Stimulated activated naive CD8-positive, alpha-beta T cell treated with anti-CD3 and anti-CD28 coated beads, Interleukin-15, amount 100 ng/mL, for 72 hours (primary cell): ENCODE data around the gene LDB2.
A peak's percentile ranks its signal among the peaks of the same experiment; 100 is the strongest.

Experiments
- ATAC-seq: fragments of 150-1000 bp; cut with Tn5 transposase; 2 replicates; pipeline ENCODE4 v1.10.0; 2021; ENCODE audit warnings: mild to moderate bottlenecking, moderate library complexity
- DNase-seq, 2 donors: peaks; one replicate each; pipeline ENCODE4 v3.0.0; 2021 to 2022
- H3K27ac Mint-ChIP-seq, 2 donors: one replicate each; pipeline ENCODE4 v1.8.0; 2022; ENCODE audit warnings: mild to moderate bottlenecking in 2 of 2, mixed read lengths in 2 of 2, moderate library complexity in 2 of 2
- H3K27me3 Mint-ChIP-seq: one replicate; pipeline ENCODE4 v1.8.0; 2022; ENCODE audit warnings: mixed read lengths
- H3K4me1 Mint-ChIP-seq: one replicate; pipeline ENCODE4 v1.8.0; 2022; ENCODE audit warnings: mild to moderate bottlenecking, mixed read lengths
- H3K4me3 Mint-ChIP-seq, 2 donors: one replicate each; pipeline ENCODE4 v1.8.0; 2022; ENCODE audit warnings: mild to moderate bottlenecking in 2 of 2, mixed read lengths in 2 of 2, moderate library complexity in 1 of 2
- H3K9me3 Mint-ChIP-seq, 2 donors: one replicate each; pipeline ENCODE4 v1.8.0; 2022; ENCODE audit warnings: mixed read lengths in 2 of 2

Gene LDB2

DNA sequence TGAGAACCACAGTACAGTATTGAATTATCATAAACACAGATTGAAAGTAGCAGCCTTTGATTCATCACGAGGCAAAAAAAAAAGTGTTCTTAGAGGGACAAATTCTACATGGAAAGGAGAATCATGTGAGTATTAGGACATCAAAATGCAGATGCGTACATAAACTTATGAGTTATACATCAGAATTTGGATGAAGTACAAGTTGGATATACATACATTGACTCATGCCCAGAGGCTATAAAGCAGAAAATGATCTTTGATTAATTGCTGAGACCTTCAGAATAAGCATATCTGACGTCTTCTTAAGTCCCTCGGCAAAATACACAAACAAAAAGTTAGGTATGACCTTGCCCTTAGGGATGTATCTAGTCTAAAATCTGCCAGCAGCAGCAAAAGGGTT, 206.4 kb downstream of the LDB2 start:
- DNase-seq: no peak
- H3K4me1 Mint-ChIP-seq: no peaks in the 10 kb centered on the region
- no peak overlapping the region for H3K4me3 Mint-ChIP-seq
- H3K9me3 Mint-ChIP-seq: no peaks in the 10 kb centered on the region
- no peaks in the 10 kb centered on the region for H3K27me3 Mint-ChIP-seq
- H3K27ac Mint-ChIP-seq: no peak overlapping the region
- no peak for ATAC-seq

- Mint-ChIP-seq H3K9me3 (no peaks in the 10 kb centered on the region), H3K4me1 (no peaks in the 10 kb centered on the region), H3K27me3 (no peaks in the 10 kb centered on the region), H3K4me3 (no peak overlapping the region), H3K27ac (peak overlapping the region in 1 of 2 donors; percentile 2)
- no peak for ATAC-seq
- DNase-seq: no peak
These were observed 207.0 kb downstream of the LDB2 start for GRCh38 chr4:16691450-16691849.

GRCh38 chr4:16687845-16688244, 210.6 kb downstream of the LDB2 start:
- no peaks in the 10 kb centered on the region for H3K9me3 Mint-ChIP-seq
- no peak overlapping the region for H3K4me3 Mint-ChIP-seq
- H3K27ac Mint-ChIP-seq: no peak overlapping the region
- no peaks in the 10 kb centered on the region for H3K27me3 Mint-ChIP-seq
- ATAC-seq (no peak), DNase-seq (no peak)
- H3K4me1 Mint-ChIP-seq: no peaks in the 10 kb centered on the region

GRCh38 chr4:16687011-16687410, 211.4 kb downstream of the LDB2 start:
- H3K9me3 Mint-ChIP-seq: no peaks in the 10 kb centered on the region

DNA sequence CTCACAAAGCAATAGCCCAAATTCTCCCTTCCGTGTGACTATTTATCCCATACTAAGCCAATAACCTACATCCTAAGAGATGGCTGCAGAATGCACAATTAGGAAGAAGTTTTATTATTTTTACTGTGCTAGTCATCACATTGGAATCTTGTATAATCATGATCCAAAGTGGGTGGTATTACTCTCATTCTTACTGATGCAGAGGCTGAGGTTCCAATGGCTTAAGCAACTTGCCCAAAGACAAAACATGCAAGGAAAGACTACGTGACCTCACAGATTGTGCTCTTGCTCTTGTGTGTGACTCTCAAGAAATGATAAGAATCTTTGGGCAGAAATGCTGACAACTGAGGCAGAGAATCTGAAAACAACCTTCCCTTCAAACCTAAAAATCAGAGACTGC, 212.2 kb downstream of the LDB2 start:
- Mint-ChIP-seq H3K9me3 (no peaks in the 10 kb centered on the region), H3K4me3 (no peak overlapping the region)

More at GRCh38 chr4:16687011-16687410, 211.4 kb downstream of the LDB2 start:
- no peaks in the 10 kb centered on the region for H3K4me1 Mint-ChIP-seq
- DNase-seq: no peak
- no peak for ATAC-seq
- peak overlapping the region in 1 of 2 donors; percentile 34 for H3K27ac Mint-ChIP-seq
- no peak overlapping the region for H3K4me3 Mint-ChIP-seq
- H3K27me3 Mint-ChIP-seq: no peaks in the 10 kb centered on the region

GRCh38 chr4:16685536-16685935, 212.9 kb downstream of the LDB2 start:
- no peaks in the 10 kb centered on the region for H3K27me3 Mint-ChIP-seq
- H3K9me3 Mint-ChIP-seq: no peaks in the 10 kb centered on the region
- H3K4me3 Mint-ChIP-seq: no peak overlapping the region
- no peak overlapping the region for H3K27ac Mint-ChIP-seq
- ATAC-seq (no peak), DNase-seq (no peak)
- no peaks in the 10 kb centered on the region for H3K4me1 Mint-ChIP-seq

More for the DNA sequence above, 212.2 kb downstream of the LDB2 start:
- no peak for ATAC-seq
- H3K27ac Mint-ChIP-seq: no peak overlapping the region
- DNase-seq: no peak
- H3K4me1 Mint-ChIP-seq: no peaks in the 10 kb centered on the region
- H3K27me3 Mint-ChIP-seq: no peaks in the 10 kb centered on the region

GRCh38 chr4:16684935-16685334, 213.5 kb downstream of the LDB2 start:
- Mint-ChIP-seq H3K4me3 (no peak overlapping the region), H3K4me1 (no peaks in the 10 kb centered on the region), H3K9me3 (no peaks in the 10 kb centered on the region), H3K27ac (no peak overlapping the region), H3K27me3 (no peaks in the 10 kb centered on the region)
- DNase-seq (no peak), ATAC-seq (no peak)

DNA sequence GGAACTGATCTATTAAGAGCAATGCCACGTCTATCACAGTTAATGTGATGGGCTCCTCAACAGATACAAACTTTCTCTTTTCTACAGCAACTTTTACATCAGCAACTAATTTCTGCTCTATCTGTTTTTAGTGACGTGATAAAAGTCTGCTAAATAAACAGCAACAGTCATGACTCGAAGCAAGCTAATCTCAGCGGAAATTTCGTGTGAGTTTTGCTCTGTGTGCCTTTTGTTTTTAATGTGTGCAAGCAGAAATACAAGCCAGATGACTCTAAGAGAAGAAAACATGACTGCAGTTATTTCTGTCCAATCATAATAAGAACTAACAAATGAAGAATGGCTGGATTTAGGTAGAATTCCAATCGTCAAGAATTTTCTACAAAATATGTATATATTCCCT, 214.3 kb downstream of the LDB2 start:
- H3K27me3 Mint-ChIP-seq: no peaks in the 10 kb centered on the region
- DNase-seq (no peak), ATAC-seq (no peak)
- no peak overlapping the region for H3K4me3 Mint-ChIP-seq
- no peak overlapping the region for H3K27ac Mint-ChIP-seq
- no peaks in the 10 kb centered on the region for H3K9me3 Mint-ChIP-seq
- H3K4me1 Mint-ChIP-seq: no peaks in the 10 kb centered on the region

DNA sequence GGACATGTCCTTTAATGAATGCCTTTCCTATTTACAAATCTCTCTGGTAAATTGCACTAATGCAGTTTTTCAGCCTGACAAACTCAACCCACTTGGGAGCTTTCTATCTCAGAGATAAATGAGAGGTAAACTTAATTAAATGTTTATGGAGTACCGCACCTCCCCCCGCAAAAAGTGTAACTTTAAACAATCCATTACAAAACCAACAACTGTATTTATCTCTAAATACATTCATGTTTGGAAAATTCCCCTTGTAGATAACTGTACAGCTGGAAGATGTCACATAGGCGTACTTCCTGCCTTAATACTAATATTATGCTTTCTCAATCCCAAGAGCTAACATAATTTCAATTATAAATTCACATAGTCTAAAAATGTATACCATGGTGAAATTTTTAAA, 215.5 kb downstream of the LDB2 start:
- Mint-ChIP-seq H3K4me3 (no peak overlapping the region), H3K9me3 (no peaks in the 10 kb centered on the region), H3K27ac (peak overlapping the region in 1 of 2 donors; percentile 46), H3K27me3 (no peaks in the 10 kb centered on the region), H3K4me1 (no peaks in the 10 kb centered on the region)
- DNase-seq (no peak), ATAC-seq (no peak)

DNA sequence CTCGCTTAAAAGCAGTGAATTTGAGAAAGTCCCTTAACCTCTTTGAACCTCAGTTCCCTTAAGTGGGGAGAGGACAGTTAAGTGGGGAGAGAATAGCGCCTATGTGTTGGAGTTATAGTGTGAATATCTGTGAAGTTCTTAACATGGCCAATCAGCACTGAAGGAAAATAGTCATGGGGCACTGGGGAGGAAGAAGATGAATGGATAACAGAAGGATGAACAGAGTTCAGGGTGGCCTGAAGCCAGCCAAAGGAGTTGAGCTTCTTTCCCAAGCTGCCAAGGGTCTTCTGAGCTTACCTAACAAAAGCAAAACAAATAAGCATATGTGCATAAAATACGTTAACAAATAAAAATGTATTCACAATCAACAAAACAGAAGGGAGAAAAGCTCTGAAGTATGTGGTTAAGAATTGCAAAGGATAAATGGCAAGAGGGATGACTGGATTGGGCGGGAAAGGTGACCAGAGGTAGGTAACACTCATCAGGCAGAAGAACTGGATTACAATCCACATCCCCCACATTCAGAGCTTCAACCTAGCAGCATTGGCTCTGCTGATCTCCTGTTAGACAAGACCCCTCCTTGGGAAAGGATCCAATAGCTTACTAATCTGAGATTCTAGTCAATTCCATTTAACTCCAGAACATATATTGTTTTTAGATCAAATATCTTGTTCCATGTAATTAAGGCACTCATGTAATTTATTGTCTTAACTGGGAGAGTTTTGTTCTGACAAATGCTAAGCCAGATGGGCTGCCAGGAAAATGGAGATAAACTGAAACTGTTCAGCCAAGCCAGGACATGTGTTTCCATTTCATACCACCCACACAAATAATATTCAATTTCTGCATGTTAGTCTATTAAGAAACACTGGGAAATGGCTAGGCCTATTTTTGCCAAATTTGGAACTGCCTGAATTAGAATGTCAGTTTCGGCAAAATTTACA, 221.2 kb downstream of the LDB2 start:
- no peaks in the 10 kb centered on the region for H3K9me3 Mint-ChIP-seq
- no peak overlapping the region for H3K4me3 Mint-ChIP-seq
- H3K27me3 Mint-ChIP-seq: no peaks in the 10 kb centered on the region
- no peaks in the 10 kb centered on the region for H3K4me1 Mint-ChIP-seq
- ATAC-seq: no peak
- DNase-seq: no peak
- H3K27ac Mint-ChIP-seq: no peak overlapping the region

- DNase-seq (no peak), ATAC-seq (no peak)
- H3K27me3 Mint-ChIP-seq: no peaks in the 10 kb centered on the region
- no peak overlapping the region for H3K4me3 Mint-ChIP-seq
- H3K9me3 Mint-ChIP-seq: no peaks in the 10 kb centered on the region
- no peaks in the 10 kb centered on the region for H3K4me1 Mint-ChIP-seq
- H3K27ac Mint-ChIP-seq: no peak overlapping the region
These were observed 222.1 kb downstream of the LDB2 start for GRCh38 chr4:16676230-16676770.

- Mint-ChIP-seq H3K4me3 (no peak overlapping the region), H3K4me1 (no peaks in the 10 kb centered on the region), H3K27me3 (no peaks in the 10 kb centered on the region), H3K9me3 (no peaks in the 10 kb centered on the region), H3K27ac (no peak overlapping the region)
- ATAC-seq (no peak), DNase-seq (no peak)
These were observed 224.4 kb downstream of the LDB2 start for GRCh38 chr4:16674082-16674481.

- no peak for DNase-seq
- ATAC-seq: no peak
- H3K4me3 Mint-ChIP-seq: no peak overlapping the region
- H3K9me3 Mint-ChIP-seq: no peaks in the 10 kb centered on the region
- H3K4me1 Mint-ChIP-seq: no peaks in the 10 kb centered on the region
- no peaks in the 10 kb centered on the region for H3K27me3 Mint-ChIP-seq
- no peak overlapping the region for H3K27ac Mint-ChIP-seq
These were observed 226.0 kb downstream of the LDB2 start for GRCh38 chr4:16672421-16672820.

- DNase-seq (no peak), ATAC-seq (no peak)
- Mint-ChIP-seq H3K4me1 (no peaks in the 10 kb centered on the region), H3K9me3 (no peaks in the 10 kb centered on the region), H3K4me3 (no peak overlapping the region), H3K27me3 (no peaks in the 10 kb centered on the region), H3K27ac (no peak overlapping the region)
These were observed 226.7 kb downstream of the LDB2 start for GRCh38 chr4:16671741-16672140.

GRCh38 chr4:16670727-16671126, 227.7 kb downstream of the LDB2 start:
- Mint-ChIP-seq H3K27ac (no peak overlapping the region), H3K27me3 (no peaks in the 10 kb centered on the region), H3K4me1 (no peaks in the 10 kb centered on the region), H3K4me3 (no peak overlapping the region), H3K9me3 (no peaks in the 10 kb centered on the region)
- ATAC-seq: no peak
- no peak for DNase-seq

DNA sequence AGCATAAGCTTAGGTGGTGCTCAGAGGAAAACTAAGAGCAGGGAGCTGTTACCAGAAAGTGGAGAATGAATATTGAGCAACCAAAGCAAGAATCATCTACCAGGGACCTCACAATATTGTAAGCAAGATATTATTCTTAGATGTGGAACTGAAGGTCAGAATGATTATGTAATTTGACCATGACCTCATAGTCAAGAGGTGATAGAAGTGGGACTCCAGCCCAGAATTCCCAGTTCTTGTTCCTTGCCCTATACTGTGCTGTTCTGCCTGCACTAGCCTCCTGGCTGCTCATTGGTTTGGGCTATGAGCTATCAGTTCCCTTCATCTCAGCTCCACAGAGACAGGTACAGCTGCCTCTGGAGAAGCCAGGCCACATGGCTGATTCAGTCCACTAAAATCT, 229.4 kb downstream of the LDB2 start:
- H3K9me3 Mint-ChIP-seq: no peaks in the 10 kb centered on the region
- ATAC-seq: no peak

More for the DNA sequence above, 229.4 kb downstream of the LDB2 start:
- DNase-seq: no peak
- H3K27ac Mint-ChIP-seq: no peak overlapping the region
- H3K27me3 Mint-ChIP-seq: no peaks in the 10 kb centered on the region
- H3K4me3 Mint-ChIP-seq: no peak overlapping the region
- no peaks in the 10 kb centered on the region for H3K4me1 Mint-ChIP-seq
